ENCODE measurements around the gene TEKT1. TPM values are rescaled to one million over a fixed set of nuclear protein-coding genes. Genes with fewer than 3 reads are reported as not detected.

TEKT1 gene
- total RNA-seq, 1 experiment from 2014 or later: not detected

- Histone ChIP-seq H3K4me2 (ENCODE audit: low read length) (no peak overlapping the region), H2AFZ (ENCODE audit: low read depth, low read length, poor library complexity, severe bottlenecking) (no peak overlapping the region), H3K27me3 (ENCODE audit: insufficient read depth, low read length) (peaks cover 27% of the 10 kb centered on the region; the same call in 1 of the 2 replicates), H3K36me3 (ENCODE audit: control insufficient read depth in 1 of 2, insufficient read depth in 2 of 2, low read length in 2 of 2) (no peaks in the 10 kb centered on the region), H3K4me1 (ENCODE audit: control insufficient read depth in 1 of 2, insufficient read depth in 2 of 2, low read length in 2 of 2) (no peaks in the 10 kb centered on the region), H3K9me3 (ENCODE audit: control insufficient read depth in 1 of 2, insufficient read depth in 1 of 2, low read depth in 1 of 2, low read length in 2 of 2) (no peaks in the 10 kb centered on the region), H3K9ac (ENCODE audit: low read length) (no peak overlapping the region), H3K4me3 (replicated peaks in 1 of 2; ENCODE audit: low read depth in 1 of 2, low read length in 2 of 2) (no peak overlapping the region), H3K79me2 (ENCODE audit: insufficient read depth, low read length) (no peaks in the 10 kb centered on the region), H3K9me2 (ENCODE audit: insufficient read depth) (no peaks in the 10 kb centered on the region), H3K27ac (ENCODE audit: low read depth, low read length) (no peak overlapping the region), H4K20me1 (ENCODE audit: insufficient read depth) (no peaks in the 10 kb centered on the region)
- ChIA-PET CTCF (interaction anchor here (0.7 kb wide), 1 partner anchor 48 kb away, joined by 3 read pairs; no protein-coding TSS in a partner anchor), RAD21 (ENCODE audit: low non-redundant PET in 1 of 2, low total read pairs in 2 of 2, uncharacterized antibody in 2 of 2, unreplicated experiment in 2 of 2) (no interaction called here), POLR2A (no interaction called here)
- ATAC-seq (no peak), DNase-seq (ENCODE audit: low read depth, low spot score) (no peak)
- no peak for TF ChIP-seq YY1 (IDR thresholded peaks at IDR 0.05; ENCODE audit: extremely low read depth, insufficient replicate concordance, low read depth, low read length)
- no peak for TF ChIP-seq CEBPB (IDR thresholded peaks at IDR 0.05; ENCODE audit: low read depth)
- no peak for TF ChIP-seq ELF1 (IDR thresholded peaks at IDR 0.05; ENCODE audit: borderline replicate concordance, low read depth)
- TF ChIP-seq, protein P1, sequence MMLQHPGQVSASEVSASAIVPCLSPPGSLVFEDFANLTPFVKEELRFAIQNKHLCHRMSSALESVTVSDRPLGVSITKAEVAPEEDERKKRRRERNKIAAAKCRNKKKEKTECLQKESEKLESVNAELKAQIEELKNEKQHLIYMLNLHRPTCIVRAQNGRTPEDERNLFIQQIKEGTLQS (IDR thresholded peaks at IDR 0.05): no peak
- no peak for TF ChIP-seq ZFX (IDR thresholded peaks at IDR 0.05)
- TF ChIP-seq ZNF274 (IDR thresholded peaks at IDR 0.05; ENCODE audit: low read depth, low read length): no peak
- no peak for TF ChIP-seq CTCF (IDR thresholded peaks at IDR 0.05 in 2 of 3, conservative IDR thresholded peaks at IDR 0.05 in 1 of 3; ENCODE audit: borderline replicate concordance in 1 of 3, insufficient read depth in 1 of 3, low read depth in 2 of 3, low read length in 2 of 3)
- no peak for TF ChIP-seq EZH2 (IDR thresholded peaks at IDR 0.05)
- TF ChIP-seq SP1 (IDR thresholded peaks at IDR 0.05; ENCODE audit: low read depth): no peak
- TF ChIP-seq, protein P2, sequence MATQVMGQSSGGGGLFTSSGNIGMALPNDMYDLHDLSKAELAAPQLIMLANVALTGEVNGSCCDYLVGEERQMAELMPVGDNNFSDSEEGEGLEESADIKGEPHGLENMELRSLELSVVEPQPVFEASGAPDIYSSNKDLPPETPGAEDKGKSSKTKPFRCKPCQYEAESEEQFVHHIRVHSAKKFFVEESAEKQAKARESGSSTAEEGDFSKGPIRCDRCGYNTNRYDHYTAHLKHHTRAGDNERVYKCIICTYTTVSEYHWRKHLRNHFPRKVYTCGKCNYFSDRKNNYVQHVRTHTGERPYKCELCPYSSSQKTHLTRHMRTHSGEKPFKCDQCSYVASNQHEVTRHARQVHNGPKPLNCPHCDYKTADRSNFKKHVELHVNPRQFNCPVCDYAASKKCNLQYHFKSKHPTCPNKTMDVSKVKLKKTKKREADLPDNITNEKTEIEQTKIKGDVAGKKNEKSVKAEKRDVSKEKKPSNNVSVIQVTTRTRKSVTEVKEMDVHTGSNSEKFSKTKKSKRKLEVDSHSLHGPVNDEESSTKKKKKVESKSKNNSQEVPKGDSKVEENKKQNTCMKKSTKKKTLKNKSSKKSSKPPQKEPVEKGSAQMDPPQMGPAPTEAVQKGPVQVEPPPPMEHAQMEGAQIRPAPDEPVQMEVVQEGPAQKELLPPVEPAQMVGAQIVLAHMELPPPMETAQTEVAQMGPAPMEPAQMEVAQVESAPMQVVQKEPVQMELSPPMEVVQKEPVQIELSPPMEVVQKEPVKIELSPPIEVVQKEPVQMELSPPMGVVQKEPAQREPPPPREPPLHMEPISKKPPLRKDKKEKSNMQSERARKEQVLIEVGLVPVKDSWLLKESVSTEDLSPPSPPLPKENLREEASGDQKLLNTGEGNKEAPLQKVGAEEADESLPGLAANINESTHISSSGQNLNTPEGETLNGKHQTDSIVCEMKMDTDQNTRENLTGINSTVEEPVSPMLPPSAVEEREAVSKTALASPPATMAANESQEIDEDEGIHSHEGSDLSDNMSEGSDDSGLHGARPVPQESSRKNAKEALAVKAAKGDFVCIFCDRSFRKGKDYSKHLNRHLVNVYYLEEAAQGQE (IDR thresholded peaks at IDR 0.05; ENCODE audit: low read depth): no peak
- no peak for TF ChIP-seq RAD21 (IDR thresholded peaks at IDR 0.05; ENCODE audit: low read depth)
- TF ChIP-seq SRF (IDR thresholded peaks at IDR 0.05; ENCODE audit: low read depth): no peak
- no peak for TF ChIP-seq TCF7L2 (IDR thresholded peaks at IDR 0.05; ENCODE audit: borderline replicate concordance, extremely low read depth, insufficient read depth, insufficient read length)
- TF ChIP-seq, protein P3, sequence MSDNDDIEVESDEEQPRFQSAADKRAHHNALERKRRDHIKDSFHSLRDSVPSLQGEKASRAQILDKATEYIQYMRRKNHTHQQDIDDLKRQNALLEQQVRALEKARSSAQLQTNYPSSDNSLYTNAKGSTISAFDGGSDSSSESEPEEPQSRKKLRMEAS (IDR thresholded peaks at IDR 0.05): no peak
- no peak for TF ChIP-seq SIN3A (IDR thresholded peaks at IDR 0.05; ENCODE audit: low read depth)
- TF ChIP-seq FOSL1 (IDR thresholded peaks at IDR 0.05; ENCODE audit: low read depth): no peak
- intact Hi-C loops (cut with micrococcal nuclease): no loop called here
- BruUV-seq (replicated peaks): no TSS peak
These were observed 35.3 kb downstream of the TEKT1 start for GRCh38 chr17:6796017-6796886.
